ENCODE data around the gene MTMR2.
A peak's percentile ranks its signal among the peaks of the same experiment; 100 is the strongest.

The MTMR2 gene

DNA sequence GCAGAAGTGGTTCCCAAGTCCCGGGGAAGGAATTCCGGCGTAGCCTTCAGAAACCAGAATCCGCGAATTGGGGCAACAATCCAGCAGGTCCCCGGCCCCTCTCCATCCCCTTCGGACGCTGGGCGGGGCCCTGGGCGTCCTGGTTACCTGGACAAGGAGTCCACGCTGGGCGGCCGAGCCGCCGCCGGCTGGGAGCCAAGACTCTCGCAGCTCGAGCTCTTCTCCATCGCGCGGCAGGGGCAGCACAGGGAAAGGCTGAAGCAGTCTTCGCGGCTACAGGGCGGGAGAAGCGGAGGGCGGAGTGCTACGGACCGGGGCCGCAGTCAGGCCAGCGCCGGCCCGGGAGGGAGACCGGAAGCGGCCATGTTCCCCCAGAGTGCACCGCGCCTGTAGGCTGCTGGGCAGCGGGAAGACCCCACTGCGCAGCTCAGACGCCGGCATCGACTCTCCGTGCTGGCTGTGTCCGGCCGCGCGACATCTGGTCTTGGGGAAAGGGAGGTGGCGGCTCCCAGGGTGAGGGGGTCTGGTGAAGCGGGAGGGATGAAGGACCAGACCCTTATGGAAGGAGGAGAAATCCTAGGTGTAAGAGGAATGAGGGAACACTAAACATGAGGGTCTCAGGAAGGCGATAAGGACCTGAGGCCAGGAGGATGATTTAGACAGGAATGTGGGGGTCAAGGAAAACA lies at the start of gene MTMR2:
Gene MTMR2, minus strand, starts transcription at position 380 of the 686 bp plus-strand sequence. Its CDS starts 153 bp downstream, at position 227.
- DNase-seq (ENCODE audit: extremely low spot score, insufficient read length, low read depth) (peak; percentile 75), FAIRE-seq (peak; percentile 42)

DNA sequence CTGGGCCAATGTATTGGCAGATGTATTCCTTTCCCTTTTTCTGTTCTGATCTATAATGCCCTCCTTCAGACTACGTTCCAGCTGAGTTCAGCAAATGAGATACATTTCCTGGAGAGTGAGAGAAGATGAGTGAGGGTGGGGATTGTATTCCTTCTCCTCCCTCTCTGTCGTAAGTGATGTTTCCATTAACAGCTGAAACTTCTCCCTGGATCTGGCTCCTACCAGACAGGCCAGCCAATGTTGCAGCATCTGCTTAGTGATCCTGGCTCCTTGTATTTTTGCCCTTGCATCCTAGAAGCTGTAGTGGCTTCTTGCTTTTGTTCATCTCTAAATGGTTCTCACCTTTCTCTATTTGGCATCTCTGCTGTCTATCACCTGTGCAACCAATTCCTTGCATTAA lies 48.2 kb upstream of the MTMR2 start:
- no peak for DNase-seq (ENCODE audit: extremely low spot score, insufficient read length, low read depth)
- no peak for FAIRE-seq

DNA sequence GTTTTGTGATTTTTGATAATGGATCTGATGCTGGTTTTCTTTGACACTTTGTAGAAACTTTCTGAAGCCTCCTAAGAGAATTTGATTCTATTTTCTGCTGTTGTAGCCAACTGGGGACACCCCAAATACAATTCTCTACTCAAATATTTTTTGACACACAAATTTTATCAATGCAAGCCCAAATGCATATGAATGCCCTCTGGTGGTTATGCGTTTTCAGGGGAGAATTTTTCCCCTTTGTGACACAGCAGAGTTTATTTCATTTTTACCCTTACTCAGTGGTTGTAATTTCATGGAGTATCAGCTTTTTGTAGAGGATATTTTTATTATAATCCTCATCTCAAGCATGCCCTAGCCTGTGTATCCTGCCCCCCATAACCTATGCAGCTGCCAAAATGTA lies 44.7 kb upstream of the MTMR2 start:
- DNase-seq (ENCODE audit: extremely low spot score, insufficient read length, low read depth) (no peak), FAIRE-seq (no peak)

GRCh38 chr11:95964281-95964680 lies 40.4 kb upstream of the MTMR2 start:
- no peak for FAIRE-seq

GRCh38 chr11:95961758-95962157 lies 37.9 kb upstream of the MTMR2 start:
- DNase-seq (ENCODE audit: extremely low spot score, insufficient read length, low read depth), result no peak
- no peak for FAIRE-seq

More at GRCh38 chr11:95964281-95964680, 40.4 kb upstream of the MTMR2 start:
- no peak for DNase-seq (ENCODE audit: extremely low spot score, insufficient read length, low read depth)

DNA sequence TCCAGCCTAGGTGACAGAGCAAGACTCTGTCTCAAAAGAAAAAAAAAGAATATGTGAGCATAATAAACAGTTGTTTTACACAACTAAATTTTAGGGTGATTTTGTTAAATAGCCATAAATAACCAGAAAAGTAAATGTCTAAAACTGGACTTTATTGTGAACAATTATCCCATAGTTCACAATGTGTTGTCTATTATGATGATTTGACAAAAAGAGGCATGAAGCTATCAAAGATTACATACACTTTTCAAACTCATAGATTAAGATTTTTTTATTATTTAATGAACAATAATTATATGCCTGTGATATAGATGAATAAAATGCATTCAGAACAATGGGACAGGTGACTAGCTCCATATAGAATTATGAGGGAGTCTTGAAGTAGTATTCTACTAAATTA lies 27.0 kb upstream of the MTMR2 start:
- FAIRE-seq (no peak), DNase-seq (ENCODE audit: extremely low spot score, insufficient read length, low read depth) (no peak)

- FAIRE-seq (no peak), DNase-seq (ENCODE audit: extremely low spot score, insufficient read length, low read depth) (no peak)
These were observed 24.7 kb upstream of the MTMR2 start for GRCh38 chr11:95948637-95949036.

DNA sequence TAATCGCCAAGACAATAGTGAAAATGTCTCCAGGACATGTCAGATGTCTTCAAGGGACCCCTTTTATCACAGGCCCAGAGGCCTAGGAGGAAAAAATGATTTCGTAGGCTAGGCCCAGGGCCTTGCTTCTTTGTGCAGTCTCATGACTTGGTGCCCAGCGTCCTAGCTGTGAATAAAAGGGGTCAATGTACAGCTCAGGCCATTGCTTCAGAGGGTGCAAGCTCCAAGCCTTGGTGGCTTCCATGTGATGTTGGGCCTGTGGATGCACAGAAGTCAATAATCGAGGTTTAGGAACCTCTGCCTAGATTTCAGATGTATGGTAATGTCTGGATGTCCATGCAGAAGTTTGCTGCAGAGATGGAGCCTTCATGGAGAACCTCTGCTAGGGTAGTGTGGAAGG lies 20.7 kb upstream of the MTMR2 start:
- DNase-seq (ENCODE audit: extremely low spot score, insufficient read length, low read depth) (no peak), FAIRE-seq (no peak)

DNA sequence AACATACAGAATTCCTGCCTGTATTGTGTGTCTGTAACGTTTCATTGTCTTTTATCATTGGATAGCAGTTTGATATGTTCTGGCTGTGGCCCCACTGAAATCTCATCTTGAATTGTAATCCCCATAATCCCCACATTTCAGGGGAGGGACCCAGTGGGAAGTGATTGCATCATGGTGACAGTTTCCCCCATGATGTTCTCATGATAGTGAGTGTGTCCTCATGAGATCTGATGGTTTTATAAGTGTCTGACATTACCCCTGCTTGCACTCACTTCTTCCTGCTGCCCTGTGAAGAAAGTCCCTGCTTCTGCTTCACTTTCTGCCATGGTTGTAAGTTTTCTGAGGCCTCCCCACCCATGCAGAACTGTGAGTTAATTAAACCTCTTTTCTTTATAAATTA lies 19.6 kb upstream of the MTMR2 start:
- DNase-seq (ENCODE audit: extremely low spot score, insufficient read length, low read depth) (no peak), FAIRE-seq (no peak)

DNA sequence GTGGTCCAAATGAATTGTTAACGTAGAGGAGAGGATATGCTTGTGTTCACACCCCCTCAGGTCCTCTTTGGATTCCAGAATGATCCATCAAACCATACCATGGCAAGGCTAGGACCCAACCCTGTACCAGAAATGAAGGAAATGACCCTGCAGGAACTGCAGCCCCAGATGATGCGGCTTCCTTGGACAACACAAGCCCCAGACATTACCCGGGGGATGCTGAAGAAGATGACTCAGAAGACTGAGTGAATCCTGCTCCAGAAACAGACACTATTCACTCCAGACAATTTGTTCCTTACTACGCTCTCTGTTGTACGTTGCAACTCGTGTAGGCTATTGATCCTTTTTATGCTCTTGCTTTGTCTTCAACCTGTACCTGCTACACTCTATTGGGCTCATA lies 15.2 kb upstream of the MTMR2 start:
- no peak for DNase-seq (ENCODE audit: extremely low spot score, insufficient read length, low read depth)
- no peak for FAIRE-seq

GRCh38 chr11:95937358-95937757 lies 13.5 kb upstream of the MTMR2 start:
- FAIRE-seq (no peak), DNase-seq (ENCODE audit: extremely low spot score, insufficient read length, low read depth) (no peak)

DNA sequence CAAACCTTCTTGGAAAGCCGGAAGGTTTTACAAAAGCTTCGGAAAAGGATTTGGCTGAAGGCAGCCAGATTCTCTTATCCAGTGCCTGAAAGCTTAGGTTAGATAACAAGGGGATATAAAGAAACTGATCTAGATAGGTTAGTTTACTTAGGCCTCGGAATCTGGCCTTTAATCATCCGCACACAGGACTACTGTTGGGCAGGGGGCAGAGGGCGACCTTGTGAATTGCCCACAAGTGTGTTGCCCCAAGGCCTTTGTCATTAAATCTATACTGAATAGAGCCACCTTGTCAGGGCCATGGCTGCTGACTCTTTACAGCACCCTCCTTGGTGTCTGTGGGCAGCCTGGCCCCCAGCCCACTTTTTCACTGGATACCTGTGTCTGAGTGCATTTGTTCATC lies 9.7 kb upstream of the MTMR2 start:
- FAIRE-seq (no peak), DNase-seq (ENCODE audit: extremely low spot score, insufficient read length, low read depth) (no peak)

GRCh38 chr11:95931916-95932315 lies 8.0 kb upstream of the MTMR2 start:
- DNase-seq (ENCODE audit: extremely low spot score, insufficient read length, low read depth) (no peak), FAIRE-seq (no peak)

GRCh38 chr11:95930948-95931347 lies 7.0 kb upstream of the MTMR2 start:
- no peak for FAIRE-seq
- no peak for DNase-seq (ENCODE audit: extremely low spot score, insufficient read length, low read depth)

DNA sequence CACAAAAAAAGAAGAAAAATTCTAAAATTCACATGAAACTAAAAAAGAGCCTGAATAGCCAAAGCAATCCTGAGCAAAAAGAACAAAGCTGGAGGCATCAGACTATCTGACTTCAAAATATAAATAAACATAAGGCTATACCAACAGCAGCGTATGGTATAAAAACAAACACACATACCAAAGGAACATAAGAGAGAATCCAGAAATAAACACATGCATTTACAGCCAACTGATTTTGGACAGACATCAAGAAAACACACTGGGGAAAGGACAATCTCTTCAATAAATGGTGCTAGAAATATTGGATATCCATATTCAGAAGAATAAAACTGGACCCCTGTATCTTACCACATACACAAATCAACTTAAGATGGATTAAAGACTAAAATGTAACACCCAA lies 2.8 kb upstream of the MTMR2 start:
- DNase-seq (ENCODE audit: extremely low spot score, insufficient read length, low read depth) (no peak), FAIRE-seq (no peak)

DNA sequence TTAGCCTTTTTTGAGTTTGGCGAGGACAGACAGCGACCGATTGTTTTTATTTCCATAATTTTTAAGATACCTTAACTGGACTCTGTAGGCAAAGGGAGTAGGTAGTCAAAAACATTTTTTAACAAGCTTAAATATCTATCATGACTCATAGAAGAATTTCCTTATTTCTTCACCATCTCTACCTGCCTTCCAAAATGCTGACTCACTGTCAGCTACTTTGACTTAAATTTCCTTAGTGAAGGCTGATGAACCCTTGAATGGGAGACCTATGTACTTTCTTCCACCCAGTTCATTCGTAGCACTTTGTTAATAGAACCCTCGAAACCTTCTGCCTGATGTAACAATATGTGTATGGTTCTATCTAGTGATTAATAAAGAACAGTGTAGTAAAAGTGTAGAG lies 1.1 kb upstream of the MTMR2 start:
- FAIRE-seq (no peak), DNase-seq (ENCODE audit: extremely low spot score, insufficient read length, low read depth) (no peak)

GRCh38 chr11:95924414-95924760 lies 480 bp upstream of the MTMR2 start:
- DNase-seq (ENCODE audit: extremely low spot score, insufficient read length, low read depth) (no peak), FAIRE-seq (no peak)

- DNase-seq (ENCODE audit: extremely low spot score, insufficient read length, low read depth), result no peak
- no peak for FAIRE-seq
These were observed 524 bp downstream of the MTMR2 start for GRCh38 chr11:95923439-95923727.

- DNase-seq (ENCODE audit: extremely low spot score, insufficient read length, low read depth) (no peak), FAIRE-seq (no peak)
These were observed 1.1 kb downstream of the MTMR2 start for GRCh38 chr11:95922536-95923438.

DNA sequence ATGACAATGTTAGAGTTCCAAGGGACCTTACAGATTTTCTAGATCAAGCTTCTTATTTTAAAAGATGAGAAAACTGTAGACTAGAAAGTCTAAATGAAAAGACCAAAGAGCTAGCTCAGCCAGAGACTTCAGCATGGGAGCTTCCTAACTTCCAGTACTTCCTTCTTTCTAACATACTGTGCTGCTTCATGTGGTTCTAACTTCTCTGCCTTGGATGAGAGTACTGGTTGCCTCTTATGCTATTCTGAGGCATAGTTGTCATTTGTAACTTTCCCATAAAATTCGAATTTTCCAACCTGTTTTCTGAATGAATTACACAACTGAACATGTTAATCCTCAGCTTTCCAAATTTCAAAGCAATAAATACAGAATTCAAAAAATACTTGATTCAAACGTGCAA lies 1.8 kb downstream of the MTMR2 start:
- DNase-seq (ENCODE audit: extremely low spot score, insufficient read length, low read depth), result no peak

GRCh38 chr11:95920460-95921105 lies 3.3 kb downstream of the MTMR2 start:
- DNase-seq (ENCODE audit: extremely low spot score, insufficient read length, low read depth) (no peak), FAIRE-seq (no peak)

More for the DNA sequence above, 1.8 kb downstream of the MTMR2 start:
- FAIRE-seq, result no peak

Data from GM18507 (cell line).